IMR-90 (cell line): ENCODE measurements around the gene GPC5. TPM values are rescaled to one million over a fixed set of nuclear protein-coding genes. Genes with fewer than 3 reads are reported as not detected.
"Not testable (repeated sequence)": the region's sequence is repeated elsewhere in the genome, so short reads cannot be mapped to it uniquely, and the experiment has no call there.

Experiments used
- ATAC-seq: fragments of 200-7000 bp; cut with Tn5 transposase; 2 replicates; pipeline ENCODE4 v1.9.1; 2020; ENCODE audit warnings: low read depth, mild to moderate bottlenecking, moderate library complexity
- BruUV-seq: library from RNA; stranded (reverse); fragments of 400-500 nt; replicated peaks from 2 replicates; lab custom pipeline; 2021; lab: Mats Ljungman, UMichigan
- CTCF ChIA-PET: fragments of 300-600 bp; formaldehyde crosslinking; extraction: SDS; loops from one replicate; lab custom pipeline; 2021; ENCODE audit warnings: antibody characterized with exemption; lab: Yijun Ruan, JAX
- POLR2A ChIA-PET: fragments of 300-600 bp; sonication (Branson Sonifier 250); formaldehyde crosslinking; loops from one replicate; lab custom pipeline; 2022; ENCODE audit warnings: antibody characterized with exemption; ENCODE audit not compliant: unreplicated experiment; lab: Charles Lee
- DNase-seq: peaks from one replicate; pipeline ENCODE4 v3.0.0; 2013
- H2AFZ ChIP-seq: replicated peaks from 2 replicates; pipeline ENCODE3; 2013; ENCODE audit warnings: low read length, mild to moderate bottlenecking; ENCODE audit not compliant: poor library complexity
- H2AK5ac ChIP-seq: 2 replicates; pipeline ENCODE4 v1.6.1; 2013; ENCODE audit warnings: low read depth, low read length, inconsistent platforms
- H2AK9ac ChIP-seq: replicated peaks from 2 replicates; pipeline ENCODE3; 2013; ENCODE audit warnings: mild to moderate bottlenecking, low read depth, low read length, moderate library complexity; ENCODE audit not compliant: poor library complexity
- H2BK120ac ChIP-seq: 2 replicates; pipeline ENCODE4 v1.6.1; 2013; ENCODE audit warnings: low read depth, low read length, inconsistent platforms
- H2BK15ac ChIP-seq: 3 replicates; pipeline ENCODE4 v1.6.1; 2013; ENCODE audit warnings: low read depth, low read length, inconsistent platforms
- H2BK20ac ChIP-seq: 2 replicates; pipeline ENCODE4 v1.6.1; 2013; ENCODE audit warnings: low read depth, mild to moderate bottlenecking, inconsistent platforms, low read length, moderate library complexity
- H2BK5ac ChIP-seq: 2 replicates; pipeline ENCODE4 v1.6.1; 2013; ENCODE audit warnings: mild to moderate bottlenecking, low read depth, low read length, inconsistent platforms; ENCODE audit not compliant: poor library complexity, severe bottlenecking
- H3K14ac ChIP-seq: replicated peaks from 2 replicates; pipeline ENCODE4 v1.6.1; 2013; ENCODE audit warnings: low read depth, low read length, inconsistent platforms
- H3K18ac ChIP-seq: 2 replicates; pipeline ENCODE4 v1.6.1; 2013; ENCODE audit warnings: low read depth, low read length, control low read depth
- H3K23ac ChIP-seq: 2 replicates; pipeline ENCODE4 v1.6.1; 2013; ENCODE audit warnings: low read depth, low read length, inconsistent platforms
- H3K27ac ChIP-seq: 2 replicates; pipeline ENCODE4 v1.5.1; 2013; ENCODE audit warnings: mild to moderate bottlenecking, control low read depth, low read length; ENCODE audit not compliant: insufficient read depth
- H3K27me3 ChIP-seq: 2 replicates; pipeline ENCODE4 v1.6.1; 2013; ENCODE audit warnings: low read length; ENCODE audit not compliant: control insufficient read depth, insufficient read depth
- H3K36me3 ChIP-seq: 2 replicates; pipeline ENCODE4 v1.6.1; 2013; ENCODE audit warnings: low read length, mixed read lengths; ENCODE audit not compliant: control insufficient read depth, insufficient read depth
- H3K4ac ChIP-seq: 2 replicates; pipeline ENCODE4 v1.6.1; 2013; ENCODE audit warnings: low read depth, low read length, inconsistent platforms
- H3K4me1 ChIP-seq: 2 replicates; pipeline ENCODE4 v1.6.1; 2013; ENCODE audit warnings: low read length, mixed read lengths; ENCODE audit not compliant: control insufficient read depth, insufficient read depth
- H3K4me2 ChIP-seq: 2 replicates; pipeline ENCODE4 v1.6.1; 2013; ENCODE audit warnings: low read depth, mild to moderate bottlenecking, control low read depth, low read length, moderate library complexity
- H3K4me3 ChIP-seq: 2 replicates; pipeline ENCODE4 v1.5.1; 2013; ENCODE audit warnings: low read depth, mild to moderate bottlenecking, control low read depth, low read length, moderate library complexity; ENCODE audit not compliant: insufficient read depth
- H3K56ac ChIP-seq: 2 replicates; pipeline ENCODE4 v1.6.1; 2013; ENCODE audit warnings: low read length, inconsistent platforms; ENCODE audit not compliant: insufficient read depth; ENCODE audit errors: extremely low read depth
- H3K79me1 ChIP-seq, 2 experiments: 2 replicates each; pipeline ENCODE4 v1.6.1; 2013; ENCODE audit warnings: low read length in 2 of 2, inconsistent platforms in 1 of 2, low read depth in 1 of 2
- H3K9ac ChIP-seq: 2 replicates; pipeline ENCODE4 v1.6.1; 2013; ENCODE audit warnings: low read depth, low read length, control low read depth
- H3K9me1 ChIP-seq: 2 replicates; pipeline ENCODE4 v1.6.1; 2013; ENCODE audit warnings: low read length, inconsistent platforms; ENCODE audit not compliant: insufficient read depth
- H3K9me3 ChIP-seq: 2 replicates; pipeline ENCODE4 v1.6.1; 2013; ENCODE audit warnings: low read length; ENCODE audit not compliant: control insufficient read depth, insufficient read depth
- H4K20me1 ChIP-seq: 2 replicates; pipeline ENCODE4 v1.6.1; 2013; ENCODE audit warnings: low read length, inconsistent platforms; ENCODE audit not compliant: insufficient read depth
- H4K5ac ChIP-seq: 2 replicates; pipeline ENCODE4 v1.6.1; 2013; ENCODE audit warnings: mild to moderate bottlenecking, low read depth, low read length, control low read depth
- H4K8ac ChIP-seq, 2 experiments: 2 replicates each; pipeline ENCODE4 v1.6.1; 2013; ENCODE audit warnings: low read depth in 2 of 2, low read length in 2 of 2, control low read depth in 1 of 2, inconsistent platforms in 1 of 2
- H4K91ac ChIP-seq: 2 replicates; pipeline ENCODE4 v1.6.1; 2013; ENCODE audit warnings: low read depth, low read length, inconsistent platforms; ENCODE audit not compliant: insufficient read depth
- CTCF ChIP-seq: conservative IDR thresholded peaks from 2 replicates; pipeline ENCODE4 v1.5.1; 2012; ENCODE audit warnings: mild to moderate bottlenecking, low read depth, low read length, improper control_type of control experiment
- RCOR1 ChIP-seq: IDR thresholded peaks from 2 replicates; pipeline ENCODE4 v1.6.1; 2012; ENCODE audit warnings: mild to moderate bottlenecking, low read length, improper control_type of control experiment; ENCODE audit not compliant: insufficient replicate concordance
- WGBS, 2 experiments: methylation state at CpG; one replicate each; pipeline versions ENCODE4 v1.1.5 to v1.1.7; 2013; ENCODE audit warnings: missing lambda C conversion rate in 2 of 2; ENCODE audit not compliant: insufficient read length in 1 of 2; ENCODE audit errors: extremely low coverage in 2 of 2; 5-methylcytosine and 5-hydroxymethylcytosine counted together
- dilution Hi-C: fragments of 300-500 bp; cut with HindIII; formaldehyde crosslinking; loops from one replicate; pipeline ENCODE4 v1.14.3; 2018; ENCODE audit warnings: low sequenced_read_pairs; ENCODE audit not compliant: unreplicated experiment
- in situ Hi-C: fragments of 300-500 bp; cut with MboI; formaldehyde crosslinking; loops from 3 replicates; pipeline ENCODE4 v1.14.3; 2019; ENCODE audit warnings: low sequenced_read_pairs, inconsistent platforms, mixed read lengths
- intact Hi-C: fragments of 100-400 bp; cut with micrococcal nuclease; formaldehyde crosslinking; loops from 2 replicates; pipeline ENCODE4 v1.10.0; 2022
- polyA plus RNA-seq, 3 experiments: library from polyadenylated mRNA; depleted of rRNA; stranded (reverse); fragments of >200 nt; gene quantifications; 2 replicates each; pipeline ENCODE4 v1.2.3, GENCODE V29; 2012; ENCODE audit warnings: low replicate concordance in 1 of 3
- total RNA-seq: library from RNA; depleted of rRNA; stranded (reverse); fragments of >200 nt; gene quantifications from 2 replicates; pipeline ENCODE4 v1.2.3, GENCODE V29; 2012

GPC5 gene
- total and polyA plus RNA-seq, 2 of the 4 experiments (the other 2 are of a cell fraction), result 0.94 to 1.8 TPM

GRCh38 chr13:91797567-91797966 is 399.1 kb downstream of the GPC5 start:
- CTCF ChIA-PET, result no interaction called here
- dilution Hi-C loops (no loop called here), intact Hi-C loops (no loop called here), in situ Hi-C loops (no loop called here)
- no peaks in the 10 kb centered on the region for H3K36me3 ChIP-seq
- H3K4ac ChIP-seq, result no peak overlapping the region
- ATAC-seq, result no peak
- no peaks in the 10 kb centered on the region for H3K9me1 ChIP-seq
- no peak overlapping the region for H2BK15ac ChIP-seq
- DNase-seq, result no peak
- no peak overlapping the region for H2BK20ac ChIP-seq
- H3K4me1 ChIP-seq, result no peaks in the 10 kb centered on the region
- H2AFZ ChIP-seq, result no peak overlapping the region
- H2AK5ac ChIP-seq, result no peak overlapping the region
- no peak overlapping the region for H3K23ac ChIP-seq
- no peak overlapping the region for H2BK120ac ChIP-seq
- no peaks in the 10 kb centered on the region for H4K20me1 ChIP-seq
- no peak overlapping the region for H3K9ac ChIP-seq
- H2BK5ac ChIP-seq, result no peak overlapping the region
- no peaks in the 10 kb centered on the region for H3K27me3 ChIP-seq
- no peak overlapping the region for H4K8ac ChIP-seq
- H2AK9ac ChIP-seq, result no peak overlapping the region
- POLR2A ChIA-PET, result no interaction called here
- H3K18ac ChIP-seq, result no peak overlapping the region
- H4K5ac ChIP-seq, result no peak overlapping the region
- H3K14ac ChIP-seq, result no peak overlapping the region
- no peak overlapping the region for H3K4me3 ChIP-seq
- H3K9me3 ChIP-seq, result no peaks in the 10 kb centered on the region; the same call in 1 of the 2 replicates
- H3K56ac ChIP-seq, result no peak overlapping the region
- no peak overlapping the region for H3K4me2 ChIP-seq
- H4K91ac ChIP-seq, result no peak overlapping the region
- TF ChIP-seq RCOR1, result no peak
- TF ChIP-seq CTCF, result no peak
- H3K79me1 ChIP-seq, result no peaks in the 10 kb centered on the region
- no peak overlapping the region for H3K27ac ChIP-seq
- BruUV-seq, result no TSS peak
- WGBS, 2 experiments, result 10% methylated on average over 5 of the region's 11 CpGs; no CpG with 5 or more reads in 1 of the 2 experiments

- H4K91ac ChIP-seq, H3K14ac ChIP-seq, in situ Hi-C loops, H2AFZ ChIP-seq, H3K36me3 ChIP-seq, H3K9me3 ChIP-seq, H3K23ac ChIP-seq, DNase-seq, H4K8ac ChIP-seq, H3K4me3 ChIP-seq, H3K79me1 ChIP-seq, H2BK15ac ChIP-seq, H3K4me1 ChIP-seq, H3K18ac ChIP-seq, H3K27me3 ChIP-seq, H2BK120ac ChIP-seq, POLR2A ChIA-PET, CTCF ChIA-PET, H2BK20ac ChIP-seq, H3K56ac ChIP-seq, dilution Hi-C loops, H3K4me2 ChIP-seq, H3K27ac ChIP-seq, H3K9me1 ChIP-seq, H3K9ac ChIP-seq, H2AK9ac ChIP-seq, H2BK5ac ChIP-seq, H3K4ac ChIP-seq, H4K5ac ChIP-seq, intact Hi-C loops, BruUV-seq, H4K20me1 ChIP-seq, H2AK5ac ChIP-seq, ATAC-seq: not testable (repeated sequence)
- 100% methylated on average over 1 of the region's 3 CpGs; no CpG with 5 or more reads in 1 of the 2 experiments for WGBS, 2 experiments
Measured at GRCh38 chr13:91798338-91798737, 399.9 kb downstream of the GPC5 start.
